ENCODE data around the gene MAP1LC3B.

DNA sequence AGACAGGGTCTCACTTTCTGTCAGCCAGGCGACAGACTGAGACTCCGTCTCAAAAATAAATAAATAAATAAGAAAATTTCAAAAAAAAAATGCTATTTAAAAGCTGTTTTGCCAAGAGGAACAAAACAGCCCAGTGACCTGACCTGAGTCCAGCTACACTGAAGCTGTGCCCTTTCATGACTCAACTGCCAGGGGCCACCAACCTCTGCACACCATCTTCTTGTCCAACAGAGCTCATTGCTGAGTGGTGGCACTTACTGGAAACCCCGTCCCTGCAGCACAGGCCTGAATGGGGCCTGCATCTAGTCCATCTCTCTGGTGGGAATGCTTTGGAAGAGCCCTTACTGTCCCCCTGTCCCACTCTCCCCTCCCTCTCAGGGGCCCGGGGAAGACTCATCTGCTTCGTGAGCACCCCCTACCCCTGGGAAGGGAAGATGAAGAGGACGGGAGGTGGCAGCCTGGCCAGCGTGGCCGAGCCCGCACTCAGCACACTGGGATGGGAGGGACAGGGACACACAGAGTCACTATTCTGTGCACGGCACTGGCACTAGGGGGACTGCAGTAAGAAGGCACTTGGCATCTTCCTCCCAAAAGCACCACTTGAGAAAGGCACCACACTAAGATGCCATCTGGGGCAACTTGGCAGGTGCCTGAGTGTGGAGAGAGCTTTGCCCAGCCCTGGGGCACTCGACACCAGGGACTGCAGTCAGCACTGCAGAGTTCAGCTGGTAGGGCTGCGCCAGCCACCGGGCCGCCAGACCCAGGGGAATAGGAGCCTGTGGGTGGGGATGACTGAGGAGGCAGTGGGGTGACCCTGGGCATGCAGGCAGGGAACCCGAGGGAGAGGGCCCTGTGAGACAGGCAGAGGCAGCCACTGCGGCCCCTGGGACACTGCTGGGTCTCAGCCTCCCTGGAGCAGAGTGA lies 22.1 kb upstream of the MAP1LC3B start:
- TF ChIP-seq OSR1 (CRISPR knock-in tag; IDR thresholded peaks at IDR 0.05) (no peak), BACH2 (CRISPR knock-in tag; IDR thresholded peaks at IDR 0.05; ENCODE audit: borderline replicate concordance) (no peak), PPARA (CRISPR knock-in tag; IDR thresholded peaks at IDR 0.05; ENCODE audit: borderline replicate concordance) (no peak), ZFP30 (CRISPR knock-in tag; IDR thresholded peaks at IDR 0.05) (no peak), TOX (CRISPR knock-in tag; IDR thresholded peaks at IDR 0.05; ENCODE audit: borderline replicate concordance) (no peak), ARNTL (CRISPR knock-in tag; IDR thresholded peaks at IDR 0.05; ENCODE audit: borderline replicate concordance, low read depth) (no peak)
- TF ChIP-seq, protein P1, sequence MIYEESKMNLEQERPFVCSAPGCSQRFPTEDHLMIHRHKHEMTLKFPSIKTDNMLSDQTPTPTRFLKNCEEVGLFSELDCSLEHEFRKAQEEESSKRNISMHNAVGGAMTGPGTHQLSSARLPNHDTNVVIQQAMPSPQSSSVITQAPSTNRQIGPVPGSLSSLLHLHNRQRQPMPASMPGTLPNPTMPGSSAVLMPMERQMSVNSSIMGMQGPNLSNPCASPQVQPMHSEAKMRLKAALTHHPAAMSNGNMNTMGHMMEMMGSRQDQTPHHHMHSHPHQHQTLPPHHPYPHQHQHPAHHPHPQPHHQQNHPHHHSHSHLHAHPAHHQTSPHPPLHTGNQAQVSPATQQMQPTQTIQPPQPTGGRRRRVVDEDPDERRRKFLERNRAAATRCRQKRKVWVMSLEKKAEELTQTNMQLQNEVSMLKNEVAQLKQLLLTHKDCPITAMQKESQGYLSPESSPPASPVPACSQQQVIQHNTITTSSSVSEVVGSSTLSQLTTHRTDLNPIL (CRISPR knock-in tag; IDR thresholded peaks at IDR 0.05; ENCODE audit: low read depth): no peak

All from SK-N-SH treated with all-trans-retinoic acid at 6 μM for 48 hours (cell line).